HepG2 (cell line): ENCODE measurements around the gene PGGT1B. TPM values are rescaled to one million over a fixed set of nuclear protein-coding genes. Genes with fewer than 3 reads are reported as not detected.
A peak's percentile ranks its signal among the peaks of the same experiment; 100 is the strongest.

Source experiments
- CENPT ChIP-seq: sonication (generic); formaldehyde crosslinking; IDR thresholded peaks from 2 replicates; pipeline ENCODE4 v1.8.0; 2022; ENCODE audit warnings: low read depth, mild to moderate bottlenecking, moderate library complexity, missing genetic modification reagents
- KDM3A ChIP-seq: IDR thresholded peaks from 2 replicates; pipeline ENCODE4 v1.6.1; 2018; ENCODE audit warnings: low read depth, missing compliant biosample characterization
- MAFK ChIP-seq, 2 experiments: IDR thresholded peaks in 1 of 2; conservative IDR thresholded peaks in 1 of 2; 2 replicates each; pipeline ENCODE4 v1.6.1; 2011; ENCODE audit warnings: improper control_type of control experiment in 2 of 2, low read length in 2 of 2
- MTA3 ChIP-seq: sonication (generic); formaldehyde crosslinking; IDR thresholded peaks from 2 replicates; pipeline ENCODE4 v1.4.0; 2020; ENCODE audit warnings: missing genetic modification reagents
- PITX1 ChIP-seq: sonication (generic); formaldehyde crosslinking; IDR thresholded peaks from 2 replicates; pipeline ENCODE4 v1.5.1; 2020; ENCODE audit warnings: mild to moderate bottlenecking, missing genetic modification reagents
- REPIN1 ChIP-seq: sonication (generic); formaldehyde crosslinking; IDR thresholded peaks from 2 replicates; pipeline ENCODE4 v1.8.0; 2022; ENCODE audit warnings: missing genetic modification reagents, low read depth, mild to moderate bottlenecking, borderline replicate concordance
- RXRA ChIP-seq: sonication (generic); formaldehyde crosslinking; IDR thresholded peaks from 2 replicates; pipeline ENCODE4 v1.5.1; 2020; ENCODE audit warnings: missing genetic modification reagents
- SP4 ChIP-seq: sonication (generic); formaldehyde crosslinking; IDR thresholded peaks from 2 replicates; pipeline ENCODE4 v1.8.1; 2023; ENCODE audit warnings: mild to moderate bottlenecking, missing genetic modification reagents
- TEAD3 ChIP-seq: optimal IDR thresholded peaks from 2 replicates; pipeline ENCODE3; 2016; ENCODE audit warnings: borderline replicate concordance
- ZFP36L1 ChIP-seq: sonication (generic); formaldehyde crosslinking; IDR thresholded peaks from 2 replicates; pipeline ENCODE4 v1.8.0; 2022; ENCODE audit warnings: mild to moderate bottlenecking, missing genetic modification reagents, moderate library complexity
- ZFP41 ChIP-seq: sonication (generic); formaldehyde crosslinking; IDR thresholded peaks from 2 replicates; pipeline ENCODE4 v1.4.0; 2020; ENCODE audit warnings: mild to moderate bottlenecking, missing genetic modification reagents, borderline replicate concordance
- ZNF276 ChIP-seq: sonication (generic); formaldehyde crosslinking; IDR thresholded peaks from 2 replicates; pipeline ENCODE4 v1.4.0; 2020; ENCODE audit warnings: mild to moderate bottlenecking, low read depth, missing genetic modification reagents
- ZNF503 ChIP-seq: sonication (generic); formaldehyde crosslinking; IDR thresholded peaks from 2 replicates; pipeline ENCODE4 v1.4.0; 2020; ENCODE audit warnings: missing genetic modification reagents
- ZNF562 ChIP-seq: sonication (generic); formaldehyde crosslinking; IDR thresholded peaks from 2 replicates; pipeline ENCODE4 v1.8.0; 2022; ENCODE audit warnings: missing genetic modification reagents, borderline replicate concordance
- ZNF580 ChIP-seq: IDR thresholded peaks from 2 replicates; pipeline ENCODE4 v1.6.1; 2016; ENCODE audit warnings: low read depth, borderline replicate concordance
- polyA plus RNA-seq, 8 experiments: library from polyadenylated mRNA; depleted of rRNA in 3 of 8; stranded (reverse) in 7 of 8; unstranded in 1 of 8; fragments of >200 nt; fragmentation: Illumina TruSeq in 4 of 8; extraction: Trizol in 4 of 8; gene quantifications; 2 replicates each; pipeline versions ENCODE4 v1.2.1 to v1.2.3, GENCODE V29; 2011 to 2016; ENCODE audit warnings: low read depth in 4 of 8, missing spikeins in 1 of 8, mixed read lengths in 1 of 8; ENCODE audit not compliant: insufficient read depth in 1 of 8
- total RNA-seq, 5 experiments: library from RNA; depleted of rRNA; stranded (reverse); fragments of >200 nt; fragmentation: Illumina TruSeq; extraction: Trizol; gene quantifications; 2 replicates each; pipeline ENCODE4 v1.2.3, GENCODE V29; 2016; ENCODE audit warnings: low read depth in 1 of 5
- TF ChIP-seq, protein P1 (sequence below): sonication (generic); formaldehyde crosslinking; IDR thresholded peaks from 2 replicates; pipeline ENCODE4 v1.4.0; 2020; ENCODE audit warnings: low read depth, missing genetic modification reagents

PGGT1B gene
- total and polyA plus RNA-seq, 2 of the 13 experiments (the other 11 are each of a cell fraction or from before 2014, with no cell fraction given), result 2.4 to 42.7 TPM

- TF ChIP-seq RXRA (CRISPR knock-in tag) (0 out of 2 replicates have a peak, but pooled peaks have one; percentile 67), CENPT (CRISPR knock-in tag) (no peak), REPIN1 (CRISPR knock-in tag) (peak; percentile 57), SP4 (no peak), ZFP36L1 (CRISPR knock-in tag) (no peak), PITX1 (CRISPR knock-in tag) (peak; percentile 65; the same call in 1 of the 2 replicates), MTA3 (no peak), TEAD3 (CRISPR knock-in tag) (no peak), ZNF562 (no peak), MAFK (conservative IDR thresholded peaks at IDR 0.05 in 1 of 2, IDR thresholded peaks at IDR 0.05 in 1 of 2; ENCODE audit: low read length in 2 of 2) (no peak), KDM3A (CRISPR knock-in tag) (no peak), ZNF580 (CRISPR knock-in tag) (peak; percentile 79; the same call in 1 of the 2 replicates), ZFP41 (no peak), ZNF276 (CRISPR knock-in tag) (no peak), ZNF503 (peak; percentile 54)
- TF ChIP-seq, protein P1, sequence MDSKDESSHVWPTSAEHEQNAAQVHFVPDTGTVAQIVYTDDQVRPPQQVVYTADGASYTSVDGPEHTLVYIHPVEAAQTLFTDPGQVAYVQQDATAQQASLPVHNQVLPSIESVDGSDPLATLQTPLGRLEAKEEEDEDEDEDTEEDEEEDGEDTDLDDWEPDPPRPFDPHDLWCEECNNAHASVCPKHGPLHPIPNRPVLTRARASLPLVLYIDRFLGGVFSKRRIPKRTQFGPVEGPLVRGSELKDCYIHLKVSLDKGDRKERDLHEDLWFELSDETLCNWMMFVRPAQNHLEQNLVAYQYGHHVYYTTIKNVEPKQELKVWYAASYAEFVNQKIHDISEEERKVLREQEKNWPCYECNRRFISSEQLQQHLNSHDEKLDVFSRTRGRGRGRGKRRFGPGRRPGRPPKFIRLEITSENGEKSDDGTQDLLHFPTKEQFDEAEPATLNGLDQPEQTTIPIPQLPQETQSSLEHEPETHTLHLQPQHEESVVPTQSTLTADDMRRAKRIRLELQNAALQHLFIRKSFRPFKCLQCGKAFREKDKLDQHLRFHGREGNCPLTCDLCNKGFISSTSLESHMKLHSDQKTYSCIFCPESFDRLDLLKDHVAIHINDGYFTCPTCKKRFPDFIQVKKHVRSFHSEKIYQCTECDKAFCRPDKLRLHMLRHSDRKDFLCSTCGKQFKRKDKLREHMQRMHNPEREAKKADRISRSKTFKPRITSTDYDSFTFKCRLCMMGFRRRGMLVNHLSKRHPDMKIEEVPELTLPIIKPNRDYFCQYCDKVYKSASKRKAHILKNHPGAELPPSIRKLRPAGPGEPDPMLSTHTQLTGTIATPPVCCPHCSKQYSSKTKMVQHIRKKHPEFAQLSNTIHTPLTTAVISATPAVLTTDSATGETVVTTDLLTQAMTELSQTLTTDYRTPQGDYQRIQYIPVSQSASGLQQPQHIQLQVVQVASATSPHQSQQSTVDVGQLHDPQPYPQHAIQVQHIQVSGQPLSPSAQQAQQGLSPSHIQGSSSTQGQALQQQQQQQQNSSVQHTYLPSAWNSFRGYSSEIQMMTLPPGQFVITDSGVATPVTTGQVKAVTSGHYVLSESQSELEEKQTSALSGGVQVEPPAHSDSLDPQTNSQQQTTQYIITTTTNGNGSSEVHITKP, result peak; percentile 65; the same call in 1 of the 2 replicates
Observed at GRCh38 chr5:115262321-115263077, at the start of gene PGGT1B (continued).
